Measurements from ENCODE around the gene TTLL3. TPM values are rescaled to one million over a fixed set of nuclear protein-coding genes. Genes with fewer than 3 reads are reported as not detected.

Gene TTLL3
- total RNA-seq, 6 donors from 2014 or later, result 33.0 to 544 (median 64.4) TPM

DNA sequence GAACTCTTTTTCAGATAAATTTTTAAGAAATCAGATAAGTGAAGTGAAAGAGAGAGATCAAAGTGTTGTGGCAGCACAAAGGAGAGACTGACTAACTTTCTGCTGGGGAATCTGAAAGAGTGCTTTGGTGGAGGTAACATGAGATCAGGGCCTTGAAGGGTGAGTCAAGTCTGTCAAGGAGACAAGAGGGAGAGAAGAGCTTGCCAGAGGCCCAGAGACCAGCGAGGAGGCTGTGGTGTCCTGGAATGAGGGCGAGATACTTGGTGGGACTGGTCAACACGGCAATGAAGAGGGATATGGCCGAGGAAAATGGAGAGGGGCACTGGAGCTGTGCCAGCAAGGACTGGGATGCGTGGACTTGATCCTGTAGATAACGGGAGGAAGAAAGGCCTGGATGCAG is 22.3 kb upstream of the TTLL3 start:
- DNase-seq, result no peak
- 86 to 88% methylated on average over 6 of the region's 6 CpGs for WGBS, 2 donors
- Histone ChIP-seq H3K4me3 (no peak overlapping the region), H3K9me3 (no peaks in the 10 kb centered on the region), H3K27ac (no peak overlapping the region), H3K36me3 (peaks cover 21 to 64% (median 44%) of the 10 kb centered on the region in 4 donors), H3K27me3 (no peaks in the 10 kb centered on the region), H3K4me1 (peaks cover 9 to 14% (median 13%) of the 10 kb centered on the region in 4 donors)
- TF ChIP-seq, protein P1, sequence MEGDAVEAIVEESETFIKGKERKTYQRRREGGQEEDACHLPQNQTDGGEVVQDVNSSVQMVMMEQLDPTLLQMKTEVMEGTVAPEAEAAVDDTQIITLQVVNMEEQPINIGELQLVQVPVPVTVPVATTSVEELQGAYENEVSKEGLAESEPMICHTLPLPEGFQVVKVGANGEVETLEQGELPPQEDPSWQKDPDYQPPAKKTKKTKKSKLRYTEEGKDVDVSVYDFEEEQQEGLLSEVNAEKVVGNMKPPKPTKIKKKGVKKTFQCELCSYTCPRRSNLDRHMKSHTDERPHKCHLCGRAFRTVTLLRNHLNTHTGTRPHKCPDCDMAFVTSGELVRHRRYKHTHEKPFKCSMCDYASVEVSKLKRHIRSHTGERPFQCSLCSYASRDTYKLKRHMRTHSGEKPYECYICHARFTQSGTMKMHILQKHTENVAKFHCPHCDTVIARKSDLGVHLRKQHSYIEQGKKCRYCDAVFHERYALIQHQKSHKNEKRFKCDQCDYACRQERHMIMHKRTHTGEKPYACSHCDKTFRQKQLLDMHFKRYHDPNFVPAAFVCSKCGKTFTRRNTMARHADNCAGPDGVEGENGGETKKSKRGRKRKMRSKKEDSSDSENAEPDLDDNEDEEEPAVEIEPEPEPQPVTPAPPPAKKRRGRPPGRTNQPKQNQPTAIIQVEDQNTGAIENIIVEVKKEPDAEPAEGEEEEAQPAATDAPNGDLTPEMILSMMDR (IDR thresholded peaks at IDR 0.05), result no peak
- no peak for TF ChIP-seq POLR2AphosphoS5 (IDR thresholded peaks at IDR 0.05)
- no peak for TF ChIP-seq EP300 (IDR thresholded peaks at IDR 0.05)
- no peak for TF ChIP-seq POLR2A (IDR thresholded peaks at IDR 0.05)
- no peak for ATAC-seq (ENCODE audit: low FRiP score in 2 of 2)

GRCh38 chr3:9791127-9791526 is 18.9 kb upstream of the TTLL3 start:
- Histone ChIP-seq H3K4me1 (peaks cover 28 to 39% (median 33%) of the 10 kb centered on the region in 4 donors), H3K36me3 (peaks cover 9 to 34% (median 24%) of the 10 kb centered on the region in 4 donors), H3K27me3 (no peaks in the 10 kb centered on the region), H3K4me3 (no peak overlapping the region), H3K9me3 (no peaks in the 10 kb centered on the region), H3K27ac (peak overlapping the region; percentile 91 to 99 (median 98))
- 95 to 97% methylated on average over 4 to 11 of the region's 11 CpGs for WGBS, 2 donors
- no peak for DNase-seq
- ATAC-seq (ENCODE audit: low FRiP score in 2 of 2), result no peak
- TF ChIP-seq POLR2A (IDR thresholded peaks at IDR 0.05) (no peak), POLR2AphosphoS5 (IDR thresholded peaks at IDR 0.05) (no peak), EP300 (IDR thresholded peaks at IDR 0.05) (no peak)
- TF ChIP-seq, protein P1 (IDR thresholded peaks at IDR 0.05), result no peak

- Histone ChIP-seq H3K27ac (peak overlapping the region; percentile 91 to 99 (median 98)), H3K9me3 (no peaks in the 10 kb centered on the region), H3K27me3 (no peaks in the 10 kb centered on the region), H3K4me1 (peaks cover 28 to 42% (median 33%) of the 10 kb centered on the region in 4 donors), H3K4me3 (peak overlapping the region; percentile 66 to 100 (median 92)), H3K36me3 (peaks cover 5 to 27% (median 19%) of the 10 kb centered on the region in 4 donors)
- TF ChIP-seq, protein P1 (IDR thresholded peaks at IDR 0.05), result no peak
- no peak for TF ChIP-seq POLR2AphosphoS5 (IDR thresholded peaks at IDR 0.05)
- no peak for TF ChIP-seq EP300 (IDR thresholded peaks at IDR 0.05)
- TF ChIP-seq POLR2A (IDR thresholded peaks at IDR 0.05), result peak in 2 of 4 donors; percentile 51 to 64
- no peak for ATAC-seq (ENCODE audit: low FRiP score in 2 of 2)
- 18 to 26% methylated on average over 8 to 13 of the region's 14 CpGs for WGBS, 2 donors
- DNase-seq, result no peak
These were observed 18.2 kb upstream of the TTLL3 start for GRCh38 chr3:9791790-9792404.

DNA sequence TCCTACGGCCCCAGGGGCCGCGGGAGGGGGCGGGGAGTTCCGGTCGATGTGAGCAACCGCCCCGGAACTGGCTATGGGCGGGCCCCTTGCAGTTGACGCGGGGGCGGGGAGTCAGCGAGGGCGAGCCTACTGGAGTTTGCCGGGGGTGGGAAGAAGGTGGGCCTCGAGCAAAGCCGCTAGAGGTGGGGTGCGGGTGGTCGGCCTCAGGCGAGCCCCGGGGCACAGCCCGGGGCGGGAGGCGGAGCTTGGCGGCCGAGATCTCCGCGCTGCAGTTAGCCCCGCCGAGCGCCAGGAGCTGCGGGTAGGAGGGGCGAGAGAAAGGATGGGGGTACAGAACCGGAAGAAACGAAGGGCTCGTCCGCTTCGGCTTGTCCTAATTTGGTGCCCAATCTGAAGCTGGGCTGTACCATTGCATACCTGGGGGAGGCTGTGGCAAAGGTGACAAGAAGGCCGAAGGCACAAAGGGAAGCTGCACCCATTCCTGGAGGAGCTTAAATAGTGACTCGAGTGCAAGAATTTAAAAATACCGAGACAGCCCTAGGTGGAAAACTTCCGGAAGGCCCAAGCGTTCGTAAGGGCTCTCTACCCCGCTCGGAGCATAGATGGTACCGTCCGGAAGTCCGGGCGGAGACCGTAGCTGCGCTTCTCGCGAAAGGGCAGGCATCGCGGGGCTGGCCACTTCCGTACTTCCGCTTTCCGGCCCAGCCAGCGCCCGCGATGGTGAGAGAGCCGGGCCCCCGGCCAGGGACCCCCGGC is 17.5 kb upstream of the TTLL3 start, which contains the start of the genes ARPC4 and TADA3:
TSS of gene ARPC4 (plus strand) at position 678 of the 756 bp plus-strand sequence. CDS start at position 718, 40 bp downstream.
TSS of gene TADA3 (minus strand) at position 69 of the 756 bp plus-strand sequence. CDS start 1,007 bp downstream, outside the sequence.
- Histone ChIP-seq H3K9me3 (no peaks in the 10 kb centered on the region), H3K4me3 (peak within 1 kb of the TSS; percentile 66 to 100 (median 92)), H3K27me3 (no peaks in the 10 kb centered on the region), H3K36me3 (peaks cover 6 to 28% (median 18%) of the 10 kb centered on the region in 4 donors), H3K27ac (peak within 1 kb of the TSS; percentile 91 to 99 (median 98)), H3K4me1 (peaks cover 28 to 46% (median 33%) of the 10 kb centered on the region in 4 donors)
- peak; percentile 95 to 96 for DNase-seq
- 0% methylated on average over 20 to 59 of the region's 65 CpGs for WGBS, 2 donors
- peak; percentile 97 for ATAC-seq (ENCODE audit: low FRiP score in 2 of 2)
- TF ChIP-seq POLR2AphosphoS5 (IDR thresholded peaks at IDR 0.05) (peak; percentile 75 to 95), EP300 (IDR thresholded peaks at IDR 0.05) (peak in 1 of 4 donors; percentile 45), POLR2A (IDR thresholded peaks at IDR 0.05) (peak in 3 of 4 donors; percentile 49 to 78 (median 77))
- TF ChIP-seq, protein P1 (IDR thresholded peaks at IDR 0.05), result peak in 5 of 6 experiments; percentile 10 to 52 (median 50)

Measured in upper lobe of left lung (tissue), 6 donors.